ENCODE measurements around the gene RNF125. TPM values are rescaled to one million over a fixed set of nuclear protein-coding genes. Genes with fewer than 3 reads are reported as not detected.
"Not testable (repeated sequence)": the region's sequence is repeated elsewhere in the genome, so short reads cannot be mapped to it uniquely, and the experiment has no call there.

Gene RNF125
- total RNA-seq: 3.4 TPM
- long read RNA-seq, full-length matches to known transcripts: 4 of 7 reads
- long read RNA-seq, partial matches to known transcripts: 0 of 7 reads
- long read RNA-seq, other reads (novel, unspliced or antisense): 3 of 7 reads

GRCh38 chr18:32018331-32019250, at the start of gene RNF125:
RNF125 (plus strand) TSS chr18:32018825; CDS start chr18:32018864, 39 bp downstream.
- intact Hi-C loops (cut with micrococcal nuclease): no loop called here
- ATAC-seq: peak; percentile 97
- DNase-seq: peak; percentile 89

GRCh38 chr18:31970617-31971016, 48.0 kb upstream of the RNF125 start:
- no peak for DNase-seq
- no peak for ATAC-seq
- intact Hi-C loops (cut with micrococcal nuclease): no loop called here

- ATAC-seq (no peak), DNase-seq (no peak)
- intact Hi-C loops (cut with micrococcal nuclease): no loop called here
These were observed 44.6 kb upstream of the RNF125 start for GRCh38 chr18:31973929-31974546.

GRCh38 chr18:31976242-31976641, 42.4 kb upstream of the RNF125 start:
- ATAC-seq: no peak
- intact Hi-C loops (cut with micrococcal nuclease): loop anchor here (5.0 kb wide), 1 partner anchor 419 kb away; no protein-coding TSS in a partner anchor
- no peak for DNase-seq

- DNase-seq: no peak
- intact Hi-C loops (cut with micrococcal nuclease): loop anchor here (5.0 kb wide), 1 partner anchor 420 kb away; no protein-coding TSS in a partner anchor
- peak; percentile 62 for ATAC-seq
These were observed 41.3 kb upstream of the RNF125 start for GRCh38 chr18:31977270-31977872.

GRCh38 chr18:31978616-31979015, 40.0 kb upstream of the RNF125 start:
- DNase-seq (no peak), ATAC-seq (no peak)
- intact Hi-C loops (cut with micrococcal nuclease): loop anchor here (5.0 kb wide), 1 partner anchor 421 kb away; no protein-coding TSS in a partner anchor

- no peak for ATAC-seq
- intact Hi-C loops (cut with micrococcal nuclease): loop anchor here (5.0 kb wide), 1 partner anchor 422 kb away; no protein-coding TSS in a partner anchor
- DNase-seq: no peak
These were observed 38.9 kb upstream of the RNF125 start for GRCh38 chr18:31979714-31980113.

GRCh38 chr18:31980863-31981262, 37.8 kb upstream of the RNF125 start:
- ATAC-seq: no peak
- DNase-seq: no peak
- intact Hi-C loops (cut with micrococcal nuclease): no loop called here

- no peak for DNase-seq
- ATAC-seq: peak; percentile 88
- intact Hi-C loops (cut with micrococcal nuclease): no loop called here
These were observed 35.6 kb upstream of the RNF125 start for GRCh38 chr18:31983020-31983419.

- no peak for DNase-seq
- intact Hi-C loops (cut with micrococcal nuclease): no loop called here
- ATAC-seq: no peak
These were observed 34.6 kb upstream of the RNF125 start for GRCh38 chr18:31983976-31984375.

- ATAC-seq (no peak), DNase-seq (no peak)
- intact Hi-C loops (cut with micrococcal nuclease): no loop called here
These were observed 27.8 kb upstream of the RNF125 start for GRCh38 chr18:31990823-31991222.

- ATAC-seq (no peak), DNase-seq (no peak)
- intact Hi-C loops (cut with micrococcal nuclease): no loop called here
These were observed 22.6 kb upstream of the RNF125 start for GRCh38 chr18:31996007-31996406.

GRCh38 chr18:31998880-31999412, 19.7 kb upstream of the RNF125 start:
- intact Hi-C loops (cut with micrococcal nuclease): no loop called here
- ATAC-seq (no peak), DNase-seq (no peak)

GRCh38 chr18:32001141-32001540, 17.5 kb upstream of the RNF125 start:
- intact Hi-C loops (cut with micrococcal nuclease); ATAC-seq; DNase-seq: not testable (repeated sequence)

GRCh38 chr18:32003822-32004221, 14.8 kb upstream of the RNF125 start:
- DNase-seq; ATAC-seq; intact Hi-C loops (cut with micrococcal nuclease): not testable (repeated sequence)

- ATAC-seq: no peak
- intact Hi-C loops (cut with micrococcal nuclease): no loop called here
- DNase-seq: no peak
These were observed 8.4 kb upstream of the RNF125 start for GRCh38 chr18:32010124-32010721.

GRCh38 chr18:32011193-32011592, 7.4 kb upstream of the RNF125 start:
- ATAC-seq (no peak), DNase-seq (no peak)
- intact Hi-C loops (cut with micrococcal nuclease): no loop called here

GRCh38 chr18:32019251-32019948, 775 bp downstream of the RNF125 start:
- peak; percentile 60 for ATAC-seq
- intact Hi-C loops (cut with micrococcal nuclease): no loop called here
- peak; percentile 63 for DNase-seq
